ENCODE data around the gene TBL3. TPM values are rescaled to one million over a fixed set of nuclear protein-coding genes. Genes with fewer than 3 reads are reported as not detected.

TBL3 gene
- total RNA-seq, 2 donors from 2014 or later: 19.5 to 20.8 TPM

GRCh38 chr16:1999866-2000514 lies 28.1 kb downstream of the TBL3 start:
- no peak overlapping the region for H3K27ac Mint-ChIP-seq
- H3K36me3 Mint-ChIP-seq (ENCODE audit: low read depth): no peaks in the 10 kb centered on the region
- peaks cover 7% of the 10 kb centered on the region for H3K4me1 Mint-ChIP-seq
- H3K27me3 Mint-ChIP-seq: no peaks in the 10 kb centered on the region
- DNase-seq (no peak), ATAC-seq (no peak)
- no peaks in the 10 kb centered on the region for H3K9me3 ChIP-seq (ENCODE audit: control insufficient read depth, low read length, poor library complexity, severe bottlenecking)
- no peak overlapping the region for H3K4me3 Mint-ChIP-seq

GRCh38 chr16:2001035-2001434 lies 29.2 kb downstream of the TBL3 start:
- Mint-ChIP-seq H3K4me1 (peaks cover 6% of the 10 kb centered on the region), H3K27ac (peak overlapping the region; percentile 49), H3K36me3 (ENCODE audit: low read depth) (no peaks in the 10 kb centered on the region), H3K4me3 (no peak overlapping the region), H3K27me3 (no peaks in the 10 kb centered on the region)
- DNase-seq: no peak
- no peak for ATAC-seq
- no peaks in the 10 kb centered on the region for H3K9me3 ChIP-seq (ENCODE audit: control insufficient read depth, low read length, poor library complexity, severe bottlenecking)

- H3K9me3 ChIP-seq (ENCODE audit: control insufficient read depth, low read length, poor library complexity, severe bottlenecking): no peaks in the 10 kb centered on the region
- no peak for ATAC-seq
- H3K27me3 Mint-ChIP-seq: no peaks in the 10 kb centered on the region
- H3K27ac Mint-ChIP-seq: peak overlapping the region; percentile 49
- H3K4me3 Mint-ChIP-seq: no peak overlapping the region
- H3K4me1 Mint-ChIP-seq: peaks cover 8% of the 10 kb centered on the region
- no peak for DNase-seq
- H3K36me3 Mint-ChIP-seq (ENCODE audit: low read depth): no peaks in the 10 kb centered on the region
These were observed 29.9 kb downstream of the TBL3 start for GRCh38 chr16:2001456-2002355.

GRCh38 chr16:2002406-2003230 lies 30.8 kb downstream of the TBL3 start:
- no peak for DNase-seq
- Mint-ChIP-seq H3K27ac (no peak overlapping the region), H3K27me3 (no peaks in the 10 kb centered on the region), H3K4me3 (no peak overlapping the region), H3K36me3 (ENCODE audit: low read depth) (no peaks in the 10 kb centered on the region), H3K4me1 (peaks cover 12% of the 10 kb centered on the region)
- no peak for ATAC-seq
- H3K9me3 ChIP-seq (ENCODE audit: control insufficient read depth, low read length, poor library complexity, severe bottlenecking): no peaks in the 10 kb centered on the region

GRCh38 chr16:2003231-2003826 lies 31.5 kb downstream of the TBL3 start:
- Mint-ChIP-seq H3K36me3 (ENCODE audit: low read depth) (no peaks in the 10 kb centered on the region), H3K4me3 (no peak overlapping the region), H3K27ac (no peak overlapping the region), H3K4me1 (peaks cover 16% of the 10 kb centered on the region), H3K27me3 (no peaks in the 10 kb centered on the region)
- no peaks in the 10 kb centered on the region for H3K9me3 ChIP-seq (ENCODE audit: control insufficient read depth, low read length, poor library complexity, severe bottlenecking)
- ATAC-seq (no peak), DNase-seq (no peak)

- H3K4me3 Mint-ChIP-seq: no peak overlapping the region
- DNase-seq: peak; percentile 75 to 89 (median 78)
- ATAC-seq: peak; percentile 98
- H3K27me3 Mint-ChIP-seq: no peaks in the 10 kb centered on the region
- H3K36me3 Mint-ChIP-seq (ENCODE audit: low read depth): no peaks in the 10 kb centered on the region
- no peak overlapping the region for H3K27ac Mint-ChIP-seq
- H3K9me3 ChIP-seq (ENCODE audit: control insufficient read depth, low read length, poor library complexity, severe bottlenecking): no peaks in the 10 kb centered on the region
- H3K4me1 Mint-ChIP-seq: peaks cover 22% of the 10 kb centered on the region
These were observed 32.2 kb downstream of the TBL3 start for GRCh38 chr16:2003827-2004641.

- H3K4me3 Mint-ChIP-seq: peak overlapping the region; percentile 55
These were observed 33.1 kb downstream of the TBL3 start for GRCh38 chr16:2004795-2005517.

GRCh38 chr16:2005646-2006045 lies 33.8 kb downstream of the TBL3 start:
- Mint-ChIP-seq H3K4me3 (no peak overlapping the region), H3K4me1 (peaks cover 25% of the 10 kb centered on the region), H3K27ac (no peak overlapping the region), H3K27me3 (no peaks in the 10 kb centered on the region), H3K36me3 (ENCODE audit: low read depth) (no peaks in the 10 kb centered on the region)
- no peak for ATAC-seq
- no peaks in the 10 kb centered on the region for H3K9me3 ChIP-seq (ENCODE audit: control insufficient read depth, low read length, poor library complexity, severe bottlenecking)
- DNase-seq: no peak

More at GRCh38 chr16:2004795-2005517, 33.1 kb downstream of the TBL3 start:
- Mint-ChIP-seq H3K27ac (no peak overlapping the region), H3K27me3 (no peaks in the 10 kb centered on the region), H3K36me3 (ENCODE audit: low read depth) (no peaks in the 10 kb centered on the region), H3K4me1 (peaks cover 22% of the 10 kb centered on the region)
- no peak for DNase-seq
- no peak for ATAC-seq
- H3K9me3 ChIP-seq (ENCODE audit: control insufficient read depth, low read length, poor library complexity, severe bottlenecking): no peaks in the 10 kb centered on the region

- Mint-ChIP-seq H3K4me1 (peaks cover 25% of the 10 kb centered on the region), H3K27ac (peak overlapping the region; percentile 83), H3K36me3 (ENCODE audit: low read depth) (no peaks in the 10 kb centered on the region), H3K4me3 (peak overlapping the region; percentile 67), H3K27me3 (no peaks in the 10 kb centered on the region)
- no peaks in the 10 kb centered on the region for H3K9me3 ChIP-seq (ENCODE audit: control insufficient read depth, low read length, poor library complexity, severe bottlenecking)
- DNase-seq (no peak), ATAC-seq (no peak)
These were observed 34.5 kb downstream of the TBL3 start for GRCh38 chr16:2006317-2006716.

GRCh38 chr16:2007081-2007836 lies 35.4 kb downstream of the TBL3 start:
- Mint-ChIP-seq H3K4me1 (peaks cover 25% of the 10 kb centered on the region), H3K27ac (peak overlapping the region; percentile 83), H3K4me3 (peak overlapping the region; percentile 88), H3K36me3 (ENCODE audit: low read depth) (no peaks in the 10 kb centered on the region), H3K27me3 (no peaks in the 10 kb centered on the region)
- no peak for ATAC-seq
- no peak for DNase-seq
- no peaks in the 10 kb centered on the region for H3K9me3 ChIP-seq (ENCODE audit: control insufficient read depth, low read length, poor library complexity, severe bottlenecking)

GRCh38 chr16:2008009-2008526 lies 36.2 kb downstream of the TBL3 start:
- Mint-ChIP-seq H3K27me3 (no peaks in the 10 kb centered on the region), H3K27ac (peak overlapping the region; percentile 83), H3K4me3 (peak overlapping the region; percentile 88), H3K36me3 (ENCODE audit: low read depth) (no peaks in the 10 kb centered on the region), H3K4me1 (peaks cover 25% of the 10 kb centered on the region)
- DNase-seq: no peak
- no peak for ATAC-seq
- no peaks in the 10 kb centered on the region for H3K9me3 ChIP-seq (ENCODE audit: control insufficient read depth, low read length, poor library complexity, severe bottlenecking)
